HG03521 (cell line): ENCODE measurements around the gene TAF1C.
"Not testable (repeated sequence)": the region's sequence is repeated elsewhere in the genome, so short reads cannot be mapped to it uniquely, and the experiment has no call there.

Source experiments
- ATAC-seq: cut with Tn5 transposase; IDR thresholded peaks from one replicate; pipeline ENCODE4 v1.9.1; 2021; ENCODE audit warnings: mild to moderate bottlenecking, moderate library complexity; ENCODE audit not compliant: unreplicated experiment

Gene TAF1C

GRCh38 chr16:84186685-84187437 is at the start of gene TAF1C:
TAF1C (minus strand) TSS chr16:84187057; CDS start chr16:84184988, 2,069 bp downstream.
- ATAC-seq, result peak; percentile 97

- no peak for ATAC-seq
Measured at GRCh38 chr16:84234321-84235241, 47.7 kb upstream of the TAF1C start.

GRCh38 chr16:84233748-84234147 is 46.9 kb upstream of the TAF1C start:
- no peak for ATAC-seq

- ATAC-seq, result no peak
Measured at GRCh38 chr16:84232969-84233368, 46.1 kb upstream of the TAF1C start.

GRCh38 chr16:84232060-84232459 is 45.2 kb upstream of the TAF1C start:
- no peak for ATAC-seq

- no peak for ATAC-seq
Measured at GRCh38 chr16:84229471-84229870, 42.6 kb upstream of the TAF1C start.

- no peak for ATAC-seq
Measured at GRCh38 chr16:84228256-84228838, 41.5 kb upstream of the TAF1C start.

- ATAC-seq, result no peak
Measured at GRCh38 chr16:84227548-84227947, 40.7 kb upstream of the TAF1C start.

- no peak for ATAC-seq
Measured at GRCh38 chr16:84226026-84226425, 39.2 kb upstream of the TAF1C start.

- no peak for ATAC-seq
Measured at GRCh38 chr16:84225571-84225970, 38.7 kb upstream of the TAF1C start.

GRCh38 chr16:84225126-84225525 is 38.3 kb upstream of the TAF1C start:
- ATAC-seq, result no peak

GRCh38 chr16:84224554-84224953 is 37.7 kb upstream of the TAF1C start:
- ATAC-seq, result no peak

- ATAC-seq, result no peak
Measured at GRCh38 chr16:84223456-84223855, 36.6 kb upstream of the TAF1C start.

- no peak for ATAC-seq
Measured at GRCh38 chr16:84220851-84221250, 34.0 kb upstream of the TAF1C start.

GRCh38 chr16:84218956-84219355 is 32.1 kb upstream of the TAF1C start:
- no peak for ATAC-seq

- no peak for ATAC-seq
Measured at GRCh38 chr16:84218176-84218823, 31.4 kb upstream of the TAF1C start.

- ATAC-seq, result not testable (repeated sequence)
Measured at GRCh38 chr16:84216144-84216543, 29.3 kb upstream of the TAF1C start.

GRCh38 chr16:84215531-84215930 is 28.7 kb upstream of the TAF1C start:
- ATAC-seq, result no peak

- ATAC-seq, result no peak
Measured at GRCh38 chr16:84214451-84215066, 27.7 kb upstream of the TAF1C start.

- no peak for ATAC-seq
Measured at GRCh38 chr16:84212631-84213030, 25.8 kb upstream of the TAF1C start.

GRCh38 chr16:84212154-84212553 is 25.3 kb upstream of the TAF1C start:
- ATAC-seq, result no peak
